ENCODE data around the gene EXOSC2. TPM values are rescaled to one million over a fixed set of nuclear protein-coding genes. Genes with fewer than 3 reads are reported as not detected.

The EXOSC2 gene
- total RNA-seq, 4 donors from 2014 or later, result 11.8 to 32.8 (median 28.2) TPM

DNA sequence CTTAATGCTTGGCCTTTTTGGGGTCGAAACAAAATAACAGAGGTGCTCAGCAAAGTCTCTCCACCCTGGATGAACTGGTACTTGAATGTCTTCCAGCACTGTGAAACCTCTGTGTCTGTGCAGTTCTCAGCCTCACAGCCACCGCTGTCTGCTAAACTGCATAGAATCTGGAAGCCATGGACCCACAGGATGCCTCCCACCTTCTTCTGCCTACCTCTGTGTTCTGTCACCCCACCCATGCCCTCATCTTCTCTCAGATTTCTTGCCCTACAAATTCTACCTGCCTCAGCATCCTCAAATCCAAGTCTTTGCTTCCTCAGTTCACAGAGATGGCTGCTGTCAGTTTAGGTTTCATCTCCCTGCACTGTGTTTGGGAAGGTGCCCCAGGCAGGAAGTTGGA lies 35.6 kb downstream of the EXOSC2 start:
- intact Hi-C loops (cut with DNase I), result no loop called here
- DNase-seq, result no peak
- no peak for TF ChIP-seq POLR2A (IDR thresholded peaks at IDR 0.05)
- TF ChIP-seq, protein P1, sequence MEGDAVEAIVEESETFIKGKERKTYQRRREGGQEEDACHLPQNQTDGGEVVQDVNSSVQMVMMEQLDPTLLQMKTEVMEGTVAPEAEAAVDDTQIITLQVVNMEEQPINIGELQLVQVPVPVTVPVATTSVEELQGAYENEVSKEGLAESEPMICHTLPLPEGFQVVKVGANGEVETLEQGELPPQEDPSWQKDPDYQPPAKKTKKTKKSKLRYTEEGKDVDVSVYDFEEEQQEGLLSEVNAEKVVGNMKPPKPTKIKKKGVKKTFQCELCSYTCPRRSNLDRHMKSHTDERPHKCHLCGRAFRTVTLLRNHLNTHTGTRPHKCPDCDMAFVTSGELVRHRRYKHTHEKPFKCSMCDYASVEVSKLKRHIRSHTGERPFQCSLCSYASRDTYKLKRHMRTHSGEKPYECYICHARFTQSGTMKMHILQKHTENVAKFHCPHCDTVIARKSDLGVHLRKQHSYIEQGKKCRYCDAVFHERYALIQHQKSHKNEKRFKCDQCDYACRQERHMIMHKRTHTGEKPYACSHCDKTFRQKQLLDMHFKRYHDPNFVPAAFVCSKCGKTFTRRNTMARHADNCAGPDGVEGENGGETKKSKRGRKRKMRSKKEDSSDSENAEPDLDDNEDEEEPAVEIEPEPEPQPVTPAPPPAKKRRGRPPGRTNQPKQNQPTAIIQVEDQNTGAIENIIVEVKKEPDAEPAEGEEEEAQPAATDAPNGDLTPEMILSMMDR (IDR thresholded peaks at IDR 0.05), result no peak
- Histone ChIP-seq H3K36me3 (no peaks in the 10 kb centered on the region), H3K4me3 (no peak overlapping the region), H3K9me3 (no peaks in the 10 kb centered on the region), H3K27me3 (no peaks in the 10 kb centered on the region), H3K27ac (no peak overlapping the region), H3K4me1 (peaks cover 0 to 16% (median 11%) of the 10 kb centered on the region in 3 donors)
- WGBS, 2 donors, result 73 to 81% methylated on average over 2 of the region's 2 CpGs

DNA sequence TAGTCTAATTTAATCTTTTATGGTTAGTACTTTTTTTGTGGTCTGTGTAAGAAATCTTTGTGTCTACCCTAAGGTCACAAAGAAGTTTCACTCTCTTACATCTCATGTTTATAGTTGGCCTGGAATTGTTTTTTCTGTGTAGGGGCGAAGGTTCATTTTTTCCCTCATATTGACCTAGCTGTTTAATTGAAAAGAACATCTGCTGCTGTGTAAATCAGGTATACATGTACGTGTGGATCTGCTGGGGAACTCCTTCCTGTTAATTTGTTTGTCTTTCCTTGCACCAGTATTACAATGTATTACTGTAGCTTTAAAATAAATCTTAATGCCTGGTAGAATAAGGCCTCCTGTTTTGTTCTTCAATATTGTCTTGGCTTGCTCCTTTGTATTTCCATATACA lies 37.8 kb downstream of the EXOSC2 start:
- no peak overlapping the region for H3K27ac ChIP-seq
- 72 to 77% methylated on average over 2 of the region's 2 CpGs for WGBS, 2 donors
- no peak for DNase-seq

DNA sequence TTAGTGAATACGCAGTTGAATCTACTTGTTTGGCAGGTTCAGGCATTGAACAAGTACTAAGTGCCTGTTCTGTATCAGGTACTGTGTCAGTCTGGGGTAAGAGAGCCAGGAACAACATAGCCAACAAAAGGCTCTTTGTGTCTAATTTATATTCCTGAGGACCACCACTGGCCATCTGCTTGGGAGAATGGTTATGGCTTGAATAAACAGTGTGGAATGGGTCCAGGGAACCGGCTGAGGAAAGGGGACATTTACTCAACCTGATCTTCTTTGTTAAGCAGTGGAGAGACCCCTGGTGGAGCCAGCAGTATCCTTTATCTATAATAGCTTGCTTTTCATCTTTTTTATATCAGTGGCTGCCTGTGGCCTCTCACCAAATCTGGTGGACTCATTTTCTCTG lies 38.6 kb downstream of the EXOSC2 start:
- Histone ChIP-seq H3K27me3 (no peaks in the 10 kb centered on the region), H3K27ac (no peak overlapping the region), H3K4me1 (peaks cover 0 to 16% (median 11%) of the 10 kb centered on the region in 3 donors), H3K4me3 (no peak overlapping the region), H3K9me3 (no peaks in the 10 kb centered on the region), H3K36me3 (no peaks in the 10 kb centered on the region)
- TF ChIP-seq POLR2A (IDR thresholded peaks at IDR 0.05), result no peak
- TF ChIP-seq, protein P1 (IDR thresholded peaks at IDR 0.05), result no peak
- no peak for DNase-seq
- 34 to 59% methylated on average over 2 of the region's 2 CpGs for WGBS, 2 donors
- intact Hi-C loops (cut with DNase I), result no loop called here

More for the DNA sequence above, 37.8 kb downstream of the EXOSC2 start:
- peaks cover 0 to 16% (median 11%) of the 10 kb centered on the region in 3 donors for H3K4me1 ChIP-seq
- TF ChIP-seq POLR2A (IDR thresholded peaks at IDR 0.05), result no peak
- TF ChIP-seq, protein P1 (IDR thresholded peaks at IDR 0.05), result no peak
- no peak overlapping the region for H3K4me3 ChIP-seq
- H3K36me3 ChIP-seq, result no peaks in the 10 kb centered on the region
- H3K27me3 ChIP-seq, result no peaks in the 10 kb centered on the region
- intact Hi-C loops (cut with DNase I), result no loop called here
- H3K9me3 ChIP-seq, result no peaks in the 10 kb centered on the region

DNA sequence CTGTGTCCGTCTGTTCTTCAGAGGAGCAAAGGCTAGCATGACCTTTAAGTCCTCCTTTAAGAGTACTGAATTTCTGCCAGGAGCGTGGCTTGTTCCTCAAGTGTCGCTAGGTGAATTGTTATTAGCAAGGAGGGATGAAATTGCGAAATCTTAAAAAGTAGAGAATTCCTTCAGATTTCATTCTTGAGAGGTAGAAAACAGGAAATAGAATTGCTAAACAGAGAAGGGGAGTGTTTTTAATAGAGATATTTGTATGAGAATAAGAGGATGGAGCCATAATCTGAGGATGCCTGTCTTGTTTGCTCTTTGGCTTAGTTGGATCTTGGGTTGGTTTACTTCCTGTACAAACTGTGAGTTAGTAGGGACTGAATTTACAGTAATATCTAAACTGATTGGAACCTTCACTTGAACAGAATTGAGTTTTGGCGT lies 39.2 kb downstream of the EXOSC2 start:
- no peak for DNase-seq
- Histone ChIP-seq H3K9me3 (no peaks in the 10 kb centered on the region), H3K27me3 (no peaks in the 10 kb centered on the region), H3K36me3 (no peaks in the 10 kb centered on the region), H3K27ac (no peak overlapping the region), H3K4me1 (peaks cover 0 to 16% (median 11%) of the 10 kb centered on the region in 3 donors), H3K4me3 (no peak overlapping the region)
- WGBS, 2 donors, result 66 to 69% methylated on average over 5 of the region's 5 CpGs
- TF ChIP-seq, protein P1 (IDR thresholded peaks at IDR 0.05), result no peak
- no peak for TF ChIP-seq POLR2A (IDR thresholded peaks at IDR 0.05)
- intact Hi-C loops (cut with DNase I), result no loop called here

DNA sequence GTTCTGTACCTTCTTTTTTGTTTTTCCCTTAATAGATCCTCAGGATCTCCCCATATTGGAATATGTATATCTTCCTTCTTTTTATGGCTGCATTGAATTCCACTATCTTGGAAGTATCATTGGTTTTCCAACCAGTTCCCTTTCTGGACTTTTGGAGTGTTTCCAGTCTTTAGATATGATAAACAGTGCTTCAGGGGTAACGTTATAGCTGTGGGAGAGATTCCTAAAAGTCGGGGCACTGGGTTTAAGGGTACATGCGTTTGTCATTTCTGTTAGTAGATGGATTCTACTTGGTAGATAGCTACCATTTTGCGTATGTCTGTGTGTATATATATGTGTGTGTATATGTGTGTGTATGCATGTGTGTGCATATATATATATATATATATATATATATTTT lies 42.0 kb downstream of the EXOSC2 start:
- Histone ChIP-seq H3K27me3 (no peaks in the 10 kb centered on the region), H3K9me3 (no peaks in the 10 kb centered on the region), H3K27ac (no peak overlapping the region), H3K4me1 (peaks cover 0 to 16% (median 11%) of the 10 kb centered on the region in 3 donors), H3K36me3 (no peaks in the 10 kb centered on the region), H3K4me3 (no peak overlapping the region)
- intact Hi-C loops (cut with DNase I), result no loop called here
- no peak for DNase-seq
- WGBS, 2 donors, result 89 to 92% methylated on average over 4 of the region's 4 CpGs
- TF ChIP-seq, protein P1 (IDR thresholded peaks at IDR 0.05), result no peak
- TF ChIP-seq POLR2A (IDR thresholded peaks at IDR 0.05), result no peak
